Fibroblast of the aortic adventitia (primary cell): ENCODE data around the gene SEMA3C. TPM values are rescaled to one million over a fixed set of nuclear protein-coding genes. Genes with fewer than 3 reads are reported as not detected.

Source experiments
- DNase-seq: peaks from one replicate; pipeline ENCODE4 v3.0.0-alpha.2; 2010; ENCODE audit warnings: low read depth
- H3K4me3 ChIP-seq: 2 replicates; pipeline ENCODE4 v1.5.1; 2011; ENCODE audit warnings: low read depth, mild to moderate bottlenecking, control low read depth, low read length, moderate library complexity
- total RNA-seq: library from RNA; depleted of rRNA; stranded (reverse); fragments of >200 nt; gene quantifications from 2 replicates; pipeline ENCODE4 v1.2.3, GENCODE V29; 2012; ENCODE audit warnings: low replicate concordance
- TF ChIP-seq, protein P1 (sequence below): IDR thresholded peaks from 2 replicates; pipeline ENCODE4 v1.5.1; 2011; ENCODE audit warnings: mild to moderate bottlenecking, low read length, control low read depth, inconsistent platforms; ENCODE audit not compliant: insufficient read depth

SEMA3C gene
- total RNA-seq, 1 donor = 208 TPM

DNA sequence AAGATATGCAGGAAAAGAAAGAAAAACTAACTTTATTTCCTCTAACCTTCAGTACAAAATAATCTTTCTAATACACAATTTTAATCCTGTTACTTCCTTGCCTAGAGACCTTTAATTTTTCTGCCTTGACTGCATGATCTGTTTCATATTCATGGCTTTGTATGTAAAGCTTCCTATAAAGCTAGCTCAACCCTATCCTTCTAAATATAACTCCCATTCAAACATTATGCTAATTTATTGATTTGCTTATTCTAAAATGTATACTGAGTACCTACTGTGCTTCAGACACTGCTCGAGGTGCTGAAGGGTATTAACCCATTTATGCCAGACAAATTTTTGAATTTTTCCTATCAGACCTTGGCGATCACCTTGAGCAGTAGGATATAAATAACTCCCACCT, 47.6 kb downstream of the SEMA3C start:
- no peak overlapping the region for H3K4me3 ChIP-seq
- no peak for DNase-seq
- TF ChIP-seq, protein P1, sequence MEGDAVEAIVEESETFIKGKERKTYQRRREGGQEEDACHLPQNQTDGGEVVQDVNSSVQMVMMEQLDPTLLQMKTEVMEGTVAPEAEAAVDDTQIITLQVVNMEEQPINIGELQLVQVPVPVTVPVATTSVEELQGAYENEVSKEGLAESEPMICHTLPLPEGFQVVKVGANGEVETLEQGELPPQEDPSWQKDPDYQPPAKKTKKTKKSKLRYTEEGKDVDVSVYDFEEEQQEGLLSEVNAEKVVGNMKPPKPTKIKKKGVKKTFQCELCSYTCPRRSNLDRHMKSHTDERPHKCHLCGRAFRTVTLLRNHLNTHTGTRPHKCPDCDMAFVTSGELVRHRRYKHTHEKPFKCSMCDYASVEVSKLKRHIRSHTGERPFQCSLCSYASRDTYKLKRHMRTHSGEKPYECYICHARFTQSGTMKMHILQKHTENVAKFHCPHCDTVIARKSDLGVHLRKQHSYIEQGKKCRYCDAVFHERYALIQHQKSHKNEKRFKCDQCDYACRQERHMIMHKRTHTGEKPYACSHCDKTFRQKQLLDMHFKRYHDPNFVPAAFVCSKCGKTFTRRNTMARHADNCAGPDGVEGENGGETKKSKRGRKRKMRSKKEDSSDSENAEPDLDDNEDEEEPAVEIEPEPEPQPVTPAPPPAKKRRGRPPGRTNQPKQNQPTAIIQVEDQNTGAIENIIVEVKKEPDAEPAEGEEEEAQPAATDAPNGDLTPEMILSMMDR = no peak

GRCh38 chr7:80870813-80871212, 48.0 kb downstream of the SEMA3C start:
- DNase-seq = no peak
- TF ChIP-seq, protein P1 = no peak
- no peak overlapping the region for H3K4me3 ChIP-seq

DNA sequence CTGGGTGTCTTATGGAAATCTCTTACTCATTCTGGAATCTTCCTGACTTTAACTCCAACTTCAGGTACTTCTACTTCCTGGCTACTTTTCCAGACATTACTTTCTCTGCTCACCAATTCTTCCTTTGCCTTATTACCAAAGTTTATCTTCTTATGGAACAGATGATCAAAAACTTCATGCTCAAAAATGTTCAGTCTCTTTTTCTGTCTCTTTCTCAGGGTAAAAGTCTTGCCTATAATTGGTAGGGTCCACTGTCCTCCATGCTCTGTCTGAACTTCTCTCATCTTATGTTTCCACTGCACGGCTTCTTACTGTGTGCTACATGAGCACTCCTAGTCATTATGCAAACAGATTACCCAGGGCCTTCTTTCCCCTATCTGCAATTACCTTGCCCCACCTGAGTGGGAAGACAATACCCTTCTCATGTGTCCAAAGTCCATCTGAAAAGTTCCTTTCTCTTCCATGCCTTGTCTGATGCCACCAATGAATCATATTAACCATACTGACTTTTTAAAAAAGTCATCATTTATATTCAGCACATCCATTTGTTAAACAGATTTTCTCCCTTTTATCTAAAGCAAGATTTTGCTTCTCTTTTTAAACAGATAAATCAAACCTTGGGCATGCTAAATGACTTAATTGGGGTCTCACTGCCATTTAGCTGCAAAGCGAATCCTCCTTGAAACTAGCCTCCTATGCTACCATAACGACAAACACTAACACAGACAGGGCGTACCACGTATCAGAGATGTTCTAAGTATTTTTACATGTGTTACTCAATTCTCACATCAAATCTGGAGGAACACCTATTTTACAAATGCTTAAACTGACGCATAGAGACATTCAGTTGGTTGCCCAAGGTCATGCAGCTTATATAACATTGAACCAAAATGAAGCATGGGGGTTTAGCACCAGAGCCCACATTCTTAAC, 48.8 kb downstream of the SEMA3C start:
- H3K4me3 ChIP-seq = no peak overlapping the region
- TF ChIP-seq, protein P1 = no peak
- DNase-seq = no peak

DNA sequence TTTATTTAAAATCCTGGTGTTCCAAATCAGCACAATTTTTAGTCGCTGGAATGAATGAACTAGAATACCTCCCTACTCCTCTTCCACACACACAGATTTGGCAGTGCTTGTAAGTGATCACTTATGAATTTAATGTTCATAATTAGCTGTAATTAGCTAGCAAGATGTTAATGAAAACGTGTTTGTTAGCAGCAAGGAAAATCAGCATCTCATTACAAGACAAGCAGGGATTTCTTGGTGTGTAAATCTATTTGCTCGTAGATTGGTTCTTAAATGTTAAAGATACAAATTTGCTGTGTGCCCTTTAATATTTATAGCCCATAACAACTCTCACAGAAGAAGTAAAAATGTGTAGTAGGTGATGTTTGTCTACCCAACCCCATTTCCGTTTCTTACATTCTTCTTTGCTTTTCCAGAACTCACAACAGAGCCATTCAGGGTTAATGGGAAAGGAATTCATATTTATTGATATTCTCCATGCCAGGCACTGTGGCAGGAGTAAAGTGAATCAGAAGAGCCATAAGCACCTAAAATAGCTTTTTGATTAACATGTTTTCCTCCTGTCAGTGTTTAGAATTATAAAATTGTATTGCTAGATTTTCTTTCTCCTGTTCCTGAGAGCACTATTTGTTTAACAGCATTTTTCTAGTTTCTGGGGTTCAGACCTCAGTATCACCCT, 49.6 kb downstream of the SEMA3C start:
- DNase-seq = no peak
- TF ChIP-seq, protein P1 = no peak
- no peak overlapping the region for H3K4me3 ChIP-seq

DNA sequence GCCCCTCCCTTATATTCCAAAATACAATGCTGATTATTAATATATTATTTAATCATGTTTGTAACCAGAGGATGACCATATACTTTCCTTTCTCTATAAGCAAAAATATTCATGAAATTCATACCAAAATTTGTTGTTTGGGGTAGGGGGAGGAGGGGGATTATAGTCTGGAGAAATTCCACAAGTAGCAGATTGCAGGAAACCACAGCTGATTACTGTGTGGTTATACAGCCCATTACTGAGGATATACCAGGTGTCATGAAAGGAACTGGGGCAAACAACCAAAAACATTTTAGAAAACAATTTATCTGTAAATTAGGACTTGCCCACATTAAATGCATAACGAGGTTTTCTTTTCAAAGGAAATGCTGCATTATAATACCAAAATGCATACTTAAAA, 50.3 kb downstream of the SEMA3C start:
- DNase-seq = no peak
- TF ChIP-seq, protein P1 = no peak
- H3K4me3 ChIP-seq = no peak overlapping the region

DNA sequence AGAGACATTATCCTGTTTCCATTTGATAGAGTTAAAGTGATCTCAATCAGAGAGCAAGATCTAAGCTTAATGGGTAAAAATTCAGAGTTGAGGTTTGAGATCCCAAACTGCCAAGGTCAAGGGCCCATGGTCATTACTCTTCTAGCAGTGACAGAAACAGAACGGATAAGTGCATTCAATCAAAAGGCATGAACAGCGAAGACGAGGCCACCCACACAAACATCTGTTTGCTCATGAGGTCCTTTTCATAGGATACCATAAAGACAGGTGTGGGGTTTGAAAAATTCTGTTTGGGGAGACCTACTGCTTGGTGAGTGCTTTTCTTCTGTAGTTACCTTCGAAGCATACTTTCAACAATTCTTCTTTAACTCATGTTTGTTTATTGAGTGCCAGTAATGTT, 58.3 kb downstream of the SEMA3C start:
- TF ChIP-seq, protein P1 = no peak
- H3K4me3 ChIP-seq = no peak overlapping the region
- DNase-seq = no peak
